RKO (cell line): Measurements from ENCODE around the gene LETM1.

ENCODE experiments used
- DNase-seq: peaks from one replicate; pipeline ENCODE4 v3.0.0-alpha.2; 2016; ENCODE audit warnings: low spot score

Gene LETM1

DNA sequence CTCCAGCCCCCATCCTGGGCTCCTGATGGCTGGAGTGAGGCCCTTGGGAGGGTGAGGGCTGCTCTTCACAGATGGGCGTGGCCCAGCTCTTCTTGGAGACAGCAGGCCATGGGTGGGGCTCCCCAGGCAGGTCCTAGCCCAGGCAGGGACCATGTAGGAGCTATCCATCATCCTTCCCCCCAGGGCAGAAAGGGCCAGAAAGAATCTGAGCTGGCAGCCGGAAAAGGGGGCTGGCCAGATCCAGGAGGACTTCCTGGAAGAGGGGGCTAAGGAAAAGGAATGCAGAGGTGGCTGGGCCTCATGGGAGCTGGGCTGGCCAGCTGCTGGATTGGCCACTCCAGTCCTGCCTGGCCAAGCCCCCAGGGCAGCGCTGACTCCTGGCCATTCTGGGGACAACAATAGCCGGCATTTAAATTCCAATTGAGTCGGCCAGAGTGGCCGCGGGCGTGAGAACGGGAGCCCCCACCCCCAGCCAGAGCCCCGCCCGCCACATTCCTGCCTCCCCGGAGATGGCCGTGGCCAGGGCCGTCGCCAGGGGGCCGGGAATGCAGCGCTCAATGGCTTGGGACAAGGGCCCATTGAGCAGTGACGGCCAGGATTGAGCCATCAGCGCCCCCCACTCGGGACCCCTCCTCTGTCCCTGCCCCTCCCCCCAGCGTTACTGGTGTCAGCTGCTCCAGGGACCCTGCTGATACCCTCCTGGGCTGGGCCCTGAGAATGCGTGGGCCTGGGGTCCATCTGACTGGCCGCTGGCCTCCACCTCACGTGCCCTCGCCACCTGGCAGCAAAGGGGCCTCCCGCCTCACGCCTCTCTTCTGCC, 77.9 kb downstream of the LETM1 start:
- no peak for DNase-seq

DNA sequence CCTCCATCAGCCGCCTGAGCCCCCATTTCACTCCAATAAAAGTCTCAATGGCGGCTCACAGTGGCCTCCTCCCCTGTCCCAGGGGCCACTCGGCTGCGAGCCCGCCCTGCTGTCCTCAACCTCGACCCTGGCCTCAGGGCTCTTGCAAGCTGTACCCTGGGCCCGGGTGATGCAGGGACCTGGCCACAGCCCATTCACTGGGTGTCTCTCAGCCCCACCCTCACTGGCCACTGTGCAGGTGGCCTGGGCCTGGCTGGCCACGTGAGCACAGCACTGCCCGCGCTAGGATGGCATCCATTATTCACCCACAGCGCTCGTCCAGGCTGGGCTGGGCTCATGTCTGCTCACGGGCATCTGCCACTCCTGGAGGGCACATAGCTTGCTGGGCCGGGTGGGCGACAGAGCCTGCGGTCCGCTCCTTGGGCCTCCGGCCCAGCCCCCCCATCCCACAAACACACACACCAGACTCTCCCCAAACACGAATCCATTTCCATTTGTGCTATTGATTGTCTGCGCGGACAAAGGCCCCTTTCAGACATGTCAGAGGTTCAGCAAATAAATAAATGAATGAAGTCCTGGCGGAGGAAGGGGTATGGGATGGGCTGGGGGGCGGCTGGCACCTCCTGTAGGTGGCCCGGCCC, 79.3 kb downstream of the LETM1 start:
- DNase-seq = no peak

GRCh38 chr4:1775731-1776500, 80.0 kb downstream of the LETM1 start:
- DNase-seq = no peak

- DNase-seq = no peak
These were observed 82.2 kb downstream of the LETM1 start for GRCh38 chr4:1773754-1774153.

GRCh38 chr4:1772853-1773538, 83.0 kb downstream of the LETM1 start:
- DNase-seq = no peak

DNA sequence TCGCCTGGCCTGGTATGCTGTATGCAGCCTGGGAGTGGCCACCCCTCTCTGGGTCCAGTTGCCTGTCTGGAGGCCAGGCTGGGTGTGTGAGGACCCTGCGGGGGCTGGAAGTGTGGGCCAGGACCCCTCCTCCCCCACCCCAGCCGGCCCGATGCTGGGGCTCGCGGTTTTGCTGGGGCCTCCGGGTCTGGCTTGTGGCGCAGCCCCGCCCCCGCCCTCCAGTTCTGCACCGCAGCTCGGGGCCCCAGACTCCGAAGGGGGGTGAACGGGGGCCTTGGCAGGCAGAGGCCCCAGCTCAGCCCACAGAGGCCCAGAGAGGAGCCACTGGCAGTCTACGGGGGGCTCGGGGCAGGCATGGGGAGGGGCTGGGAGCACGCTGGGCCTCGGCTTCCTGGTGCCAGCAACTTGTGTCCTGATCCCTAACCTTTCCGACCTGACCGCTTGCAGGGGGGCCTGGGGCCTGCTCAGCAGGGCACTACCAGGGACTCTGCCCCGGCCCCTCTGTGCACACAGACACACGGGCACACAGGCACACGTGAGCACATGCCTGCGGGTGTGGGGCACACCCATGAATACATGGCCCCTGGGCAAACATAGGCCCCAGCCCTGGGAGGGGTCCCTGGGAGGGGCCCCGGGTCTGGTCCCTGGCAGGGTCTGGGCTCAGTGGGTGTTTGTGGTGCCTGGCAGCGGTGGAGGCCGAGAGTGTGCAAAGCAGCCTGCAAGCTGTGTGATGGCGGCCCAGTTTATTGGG, 84.2 kb downstream of the LETM1 start:
- no peak for DNase-seq

DNA sequence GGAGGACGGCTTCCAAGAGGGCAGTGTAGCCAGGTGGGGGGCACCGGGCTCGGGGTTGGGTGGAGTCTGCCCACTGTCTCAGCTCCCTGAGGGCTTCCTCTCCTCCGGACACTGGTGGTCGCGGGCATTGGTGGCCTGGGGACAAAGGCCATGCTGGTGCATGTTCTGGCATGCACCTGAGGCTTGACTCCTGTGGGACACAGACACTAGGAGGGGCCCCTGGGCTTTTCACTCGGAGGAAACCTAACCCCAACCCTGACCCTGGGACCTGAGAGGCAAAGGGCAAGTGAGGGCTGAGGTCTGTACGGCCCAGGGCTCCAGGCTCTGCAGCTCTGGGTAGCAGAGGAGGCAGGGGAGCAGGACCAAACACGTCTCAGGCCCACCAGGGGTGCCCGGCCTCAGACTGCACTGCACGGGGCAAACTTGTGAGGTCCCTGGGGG, 85.1 kb downstream of the LETM1 start:
- no peak for DNase-seq

DNA sequence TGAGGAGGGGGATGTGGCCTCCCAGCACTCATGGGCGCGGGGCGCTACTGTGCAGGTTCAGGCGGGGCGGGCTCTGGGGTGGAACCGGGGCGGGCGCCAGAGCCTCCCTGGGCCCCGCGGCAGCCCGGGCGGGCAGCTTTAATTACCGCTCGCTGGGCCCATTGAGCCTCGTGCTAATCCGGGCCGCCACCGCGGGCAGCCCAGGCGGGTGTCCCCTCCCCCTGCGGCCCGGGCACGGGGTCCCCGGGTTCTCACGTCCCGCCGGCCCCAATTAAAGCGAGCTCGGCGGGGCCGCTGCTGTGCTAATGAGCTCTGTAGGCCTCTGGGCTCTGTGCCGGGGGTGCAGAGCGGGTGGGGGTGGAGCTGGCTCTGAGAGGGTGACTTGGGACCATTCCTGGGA, 85.7 kb downstream of the LETM1 start:
- DNase-seq = no peak

- DNase-seq = no peak
These were observed 86.3 kb downstream of the LETM1 start for GRCh38 chr4:1769692-1770091.

DNA sequence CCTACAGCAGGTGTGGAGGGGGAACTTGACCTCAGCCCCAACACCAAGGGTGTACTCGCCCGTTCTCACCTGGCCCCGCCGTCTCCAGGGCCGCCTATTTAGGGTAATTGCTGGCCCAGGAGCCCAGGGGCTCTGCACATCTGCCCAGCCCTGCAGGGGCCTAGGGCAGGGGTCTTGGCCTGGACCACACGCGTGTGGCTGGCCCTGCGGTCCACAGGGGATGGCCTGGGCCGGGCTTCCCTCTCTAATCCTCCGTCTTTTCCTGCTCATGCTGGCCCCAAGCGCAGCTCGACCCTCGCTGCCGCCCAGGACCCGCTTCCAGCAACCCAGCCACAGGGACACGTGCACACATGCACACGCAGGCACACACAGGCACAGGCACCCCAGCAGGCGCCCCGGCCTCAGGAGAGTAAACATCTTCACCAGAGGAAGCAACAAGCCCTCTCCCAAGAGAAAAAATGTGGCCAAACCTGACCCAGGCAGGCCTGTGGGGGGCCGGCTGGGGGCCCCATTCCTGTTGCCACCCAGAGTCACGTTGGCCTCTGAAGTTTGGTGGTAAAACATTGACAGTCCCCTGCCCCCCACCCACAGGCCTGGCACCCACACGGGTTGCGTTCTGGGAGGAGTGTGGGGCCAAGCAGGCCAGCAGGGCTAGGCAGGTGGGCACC, 87.5 kb downstream of the LETM1 start:
- DNase-seq = no peak

DNA sequence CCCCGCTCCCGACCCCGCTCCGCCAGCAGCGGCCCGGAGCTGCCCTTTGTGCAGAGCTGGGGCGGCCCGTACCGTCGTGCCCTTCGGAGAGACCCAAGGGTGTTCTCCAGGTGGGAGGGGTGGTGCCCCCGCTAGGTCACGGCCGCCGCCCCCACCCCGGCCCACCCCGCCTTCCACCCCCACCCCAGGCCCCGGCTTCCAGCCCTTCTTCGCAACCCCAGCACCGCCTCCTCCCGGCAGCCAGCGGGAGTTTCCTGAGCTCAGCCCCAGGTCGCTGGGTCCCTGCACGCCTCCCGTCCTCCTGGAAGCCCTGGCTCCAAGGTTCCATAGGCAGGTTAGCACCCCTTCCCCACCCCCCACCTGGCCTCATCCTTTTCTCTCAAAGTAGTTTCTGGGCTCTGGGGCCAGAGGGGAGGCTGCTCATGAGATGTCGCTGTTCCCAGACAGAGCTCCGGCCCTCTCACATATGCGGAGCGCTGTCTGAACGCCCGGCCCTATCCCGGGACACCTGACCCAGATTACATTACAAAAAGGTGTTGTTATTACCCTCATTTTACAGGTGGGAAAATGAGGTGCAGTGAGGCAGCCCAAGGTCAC, 88.1 kb downstream of the LETM1 start:
- DNase-seq = peak; percentile 53

DNA sequence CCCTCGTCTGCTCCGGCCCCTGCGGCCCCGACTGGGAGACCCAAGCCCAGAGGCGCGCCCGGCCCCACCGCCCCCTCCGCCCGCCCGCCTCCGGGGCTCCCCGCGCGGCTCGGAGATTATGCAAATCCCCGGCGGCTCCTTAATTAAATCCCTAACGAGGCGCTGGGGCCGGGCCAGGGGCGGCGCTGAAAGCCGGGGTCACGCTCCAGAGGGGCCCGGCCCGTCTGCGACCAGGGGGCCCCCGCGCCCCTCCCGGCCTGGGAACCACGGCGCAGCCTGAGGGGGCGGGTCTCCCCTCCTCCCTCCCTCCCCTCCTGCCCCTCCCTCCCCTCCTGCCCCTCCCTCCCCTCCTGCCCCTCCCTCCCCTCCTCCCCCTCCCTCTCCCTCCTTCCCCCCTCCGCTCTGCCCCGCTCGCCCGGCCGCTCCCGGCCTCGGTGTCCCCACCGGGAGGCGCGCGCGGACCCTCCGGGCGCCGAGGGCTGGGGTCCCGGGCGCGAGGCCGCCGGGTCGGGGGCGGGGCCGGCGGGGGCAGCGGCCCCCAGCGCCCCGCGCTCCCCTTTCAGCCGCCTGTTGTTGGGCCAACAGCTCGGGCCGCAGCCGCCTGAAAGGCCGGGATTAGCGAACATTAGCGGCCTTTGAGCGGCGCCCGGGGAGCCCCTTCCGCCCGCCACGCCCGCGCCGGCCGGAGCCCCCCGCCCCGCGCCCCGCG, 88.7 kb downstream of the LETM1 start:
- DNase-seq = no peak

- DNase-seq = no peak
These were observed 89.6 kb downstream of the LETM1 start for GRCh38 chr4:1766106-1767060.

GRCh38 chr4:1765409-1766072, 90.4 kb downstream of the LETM1 start:
- DNase-seq = no peak

GRCh38 chr4:1764670-1765069, 91.3 kb downstream of the LETM1 start:
- DNase-seq = no peak

DNA sequence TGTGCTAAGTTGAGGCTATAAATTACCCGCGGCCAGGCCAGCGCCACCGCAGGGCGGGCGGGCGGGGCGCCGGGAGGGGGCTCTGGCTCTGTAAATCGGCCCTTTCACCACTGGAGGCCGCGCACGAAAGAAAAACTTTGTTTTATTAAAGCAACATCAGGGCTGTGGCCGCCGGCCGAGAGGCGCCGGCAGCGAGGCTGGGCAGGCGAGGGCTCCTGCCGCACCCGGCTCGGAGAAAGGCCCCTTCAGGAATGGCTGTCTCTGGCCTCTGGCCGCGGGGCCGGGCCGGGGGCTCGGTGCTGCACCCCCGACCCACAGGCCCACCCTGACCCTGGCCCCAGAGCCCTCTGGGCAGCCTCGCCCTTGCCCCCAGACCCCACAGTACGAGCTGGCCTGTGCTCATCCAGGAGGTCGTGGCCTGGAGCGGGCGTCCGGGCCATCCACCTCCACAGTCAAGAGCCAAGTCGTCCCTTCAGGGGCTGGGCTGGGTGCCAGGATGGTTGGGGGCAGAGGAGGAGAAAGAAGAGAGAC, 92.3 kb downstream of the LETM1 start:
- DNase-seq = no peak

DNA sequence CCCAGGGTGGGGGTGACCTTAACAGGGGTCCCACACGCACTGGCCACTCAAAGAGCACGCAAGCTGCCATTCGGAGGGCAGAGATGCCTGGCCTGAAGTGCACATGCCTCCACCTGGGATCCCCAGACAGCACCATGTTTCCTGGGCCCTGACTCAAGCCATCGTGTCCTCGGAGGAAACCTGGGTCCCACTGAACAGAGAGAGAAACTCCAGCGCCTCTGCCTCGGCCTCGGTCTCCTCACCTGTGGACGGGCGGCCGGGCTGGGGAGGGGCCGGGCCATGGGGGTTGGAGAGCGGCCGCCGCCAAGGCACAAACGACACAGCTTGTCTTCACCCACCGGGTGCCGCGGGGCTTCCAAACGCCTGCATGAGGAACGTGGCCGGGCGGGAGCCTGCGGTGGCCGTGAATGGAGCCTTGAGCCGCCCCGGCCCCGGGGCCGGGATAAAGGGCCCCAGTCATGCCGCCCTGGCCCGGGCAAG, 92.8 kb downstream of the LETM1 start:
- DNase-seq = no peak
